VCaP (cell line): ENCODE results near the gene CNOT3.

ENCODE experiments used
- H3K27ac ChIP-seq: fragments of 450-650 bp; 2 replicates; pipeline ENCODE4 v1.5.1; 2017
- CTCF ChIP-seq: fragments of 450-650 bp; conservative IDR thresholded peaks from 2 replicates; pipeline ENCODE4 v1.5.1; 2017; ENCODE audit warnings: mild to moderate bottlenecking, moderate library complexity

Gene CNOT3

GRCh38 chr19:54160854-54161253 is 23.3 kb downstream of the CNOT3 start:
- peak overlapping the region; percentile 91 for H3K27ac ChIP-seq
- TF ChIP-seq CTCF = no peak

- no peak for TF ChIP-seq CTCF
- peak overlapping the region; percentile 91 for H3K27ac ChIP-seq
Measured at GRCh38 chr19:54162241-54162805, 24.8 kb downstream of the CNOT3 start.

GRCh38 chr19:54162884-54163283 is 25.3 kb downstream of the CNOT3 start:
- peak overlapping the region; percentile 91 for H3K27ac ChIP-seq
- no peak for TF ChIP-seq CTCF

- peak; percentile 17; the same call in 1 of the 2 replicates for TF ChIP-seq CTCF
- peak overlapping the region; percentile 91; the same call in 1 of the 2 replicates for H3K27ac ChIP-seq
Measured at GRCh38 chr19:54164369-54165068, 27.0 kb downstream of the CNOT3 start.

- no peak overlapping the region for H3K27ac ChIP-seq
- no peak for TF ChIP-seq CTCF
Measured at GRCh38 chr19:54165222-54165621, 27.7 kb downstream of the CNOT3 start.

GRCh38 chr19:54168174-54168917 is 30.8 kb downstream of the CNOT3 start:
- H3K27ac ChIP-seq = peak overlapping the region; percentile 50; the same call in 1 of the 2 replicates
- TF ChIP-seq CTCF = peak; percentile 92

DNA sequence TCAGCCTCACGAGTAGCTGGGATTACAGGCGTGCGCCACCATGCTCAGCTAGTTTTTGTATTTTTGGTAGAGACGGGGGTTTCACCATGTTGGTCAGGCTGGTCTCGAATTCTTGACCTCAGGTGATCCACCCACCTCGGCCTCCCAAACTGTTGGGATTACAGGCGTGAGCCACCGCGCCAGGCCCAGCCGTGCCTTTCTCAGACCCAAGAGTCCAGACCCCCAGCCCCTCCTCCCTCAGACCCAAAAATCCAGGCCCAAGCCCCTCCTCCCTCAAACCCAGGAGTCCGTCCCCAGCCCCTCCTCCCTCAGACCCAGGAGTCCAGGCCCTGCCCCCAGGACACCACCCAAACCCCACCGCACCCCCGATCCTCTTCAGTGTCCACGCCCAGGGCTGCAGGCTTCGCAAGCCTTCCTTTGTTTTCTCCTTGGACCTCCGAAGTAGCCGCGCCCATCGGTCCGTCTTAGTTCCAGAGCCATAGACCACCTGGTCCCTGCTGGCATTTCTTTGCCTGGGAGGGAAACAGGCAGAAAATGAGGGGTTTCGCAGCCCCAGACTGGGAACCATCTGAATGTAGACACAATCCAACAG is 31.7 kb downstream of the CNOT3 start:
- TF ChIP-seq CTCF = no peak
- H3K27ac ChIP-seq = peak overlapping the region; percentile 16

DNA sequence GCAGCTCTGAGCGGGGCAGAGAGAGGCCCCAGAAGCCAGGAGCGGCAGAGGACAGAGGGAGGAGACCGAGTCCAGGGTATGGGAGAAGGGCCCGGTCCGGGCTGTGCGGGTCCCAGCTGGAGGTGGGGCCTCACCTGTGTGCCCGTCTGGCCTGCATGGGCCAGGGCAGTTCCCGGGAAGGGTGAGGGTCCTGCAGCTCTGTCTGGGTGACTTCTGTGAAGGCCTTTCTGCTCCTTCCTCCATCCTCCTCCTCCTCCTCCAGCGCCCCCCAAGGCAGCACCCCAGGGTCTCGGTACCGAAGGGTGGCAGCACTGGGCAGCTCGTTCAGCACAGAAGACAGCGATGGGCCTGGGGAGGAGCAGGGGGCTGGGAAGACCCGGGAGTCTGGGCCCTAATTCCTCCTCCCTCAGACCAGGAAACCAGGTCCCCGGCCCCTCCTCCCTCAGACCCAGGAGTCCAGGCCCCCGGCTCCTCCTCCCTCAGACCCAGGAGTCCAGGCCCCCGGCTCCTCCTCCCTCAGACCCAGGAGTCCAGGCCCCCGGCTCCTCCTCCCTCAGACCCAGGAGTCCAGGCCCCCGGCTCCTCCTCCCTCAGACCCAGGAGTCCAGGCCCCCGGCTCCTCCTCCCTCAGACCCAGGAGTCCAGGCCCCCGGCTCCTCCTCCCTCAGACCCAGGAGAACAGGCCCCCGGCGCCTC is 34.3 kb downstream of the CNOT3 start:
- H3K27ac ChIP-seq = peak overlapping the region; percentile 97
